ENCODE data around the gene MPHOSPH9.

- peak; percentile 54 for TF ChIP-seq CTCF (IDR thresholded peaks at IDR 0.05; ENCODE audit: borderline replicate concordance, extremely low read depth, low read length, poor library complexity, severe bottlenecking)
- TF ChIP-seq EZH2 (IDR thresholded peaks at IDR 0.05; ENCODE audit: borderline replicate concordance, low read depth, low read length, severe bottlenecking): no peak
Observed at GRCh38 chr12:123264642-123265041, 31.7 kb upstream of the MPHOSPH9 start.

All from DND-41 (cell line).